Lower leg skin (tissue), 4 donors: ENCODE data around the gene TRIM29. TPM values are rescaled to one million over a fixed set of nuclear protein-coding genes. Genes with fewer than 3 reads are reported as not detected.
A peak's percentile ranks its signal among the peaks of the same experiment; 100 is the strongest.

ENCODE experiments used
- DNase-seq, 2 donors: peaks; one replicate each; pipeline ENCODE4 v3.0.0-alpha.2; 2019; ENCODE audit warnings: low spot score in 2 of 2
- H3K4me3 ChIP-seq: fragments of 200-600 bp; sonication (generic); 2 replicates; pipeline ENCODE4 v1.5.1; 2017; ENCODE audit warnings: mild to moderate bottlenecking, low read depth; ENCODE audit not compliant: poor library complexity, severe bottlenecking
- POLR2A ChIP-seq, 2 donors: fragments of 450-650 bp; IDR thresholded peaks; one replicate each; pipeline ENCODE4 v1.6.1; 2016 to 2017; ENCODE audit warnings: antibody characterized with exemption in 2 of 2, mild to moderate bottlenecking in 1 of 2, moderate library complexity in 1 of 2
- WGBS, 2 donors: methylation state at CpG; one replicate each; pipeline ENCODE4 v1.1.5; 2018; 5-methylcytosine and 5-hydroxymethylcytosine counted together
- intact Hi-C: fragments of 100-400 bp; cut with DNase I; formaldehyde crosslinking; loops from one replicate; pipeline ENCODE4 v1.15.0; 2023; ENCODE audit warnings: low total_unique reads
- total RNA-seq, 4 donors: library from RNA; depleted of rRNA; stranded (reverse); fragments of >200 nt; gene quantifications; one replicate each; pipeline ENCODE4 v1.1.0, GENCODE V29; 2016
- TF ChIP-seq, protein P1 (sequence below), 3 donors: fragments of 450-650 bp; IDR thresholded peaks; one replicate each; pipeline ENCODE4 v1.5.1; 2016; ENCODE audit warnings: antibody characterized with exemption in 3 of 3, mild to moderate bottlenecking in 3 of 3, moderate library complexity in 2 of 3

Gene TRIM29
- total RNA-seq, 4 donors from 2014 or later = 1,092 to 1,522 (median 1,226) TPM

DNA sequence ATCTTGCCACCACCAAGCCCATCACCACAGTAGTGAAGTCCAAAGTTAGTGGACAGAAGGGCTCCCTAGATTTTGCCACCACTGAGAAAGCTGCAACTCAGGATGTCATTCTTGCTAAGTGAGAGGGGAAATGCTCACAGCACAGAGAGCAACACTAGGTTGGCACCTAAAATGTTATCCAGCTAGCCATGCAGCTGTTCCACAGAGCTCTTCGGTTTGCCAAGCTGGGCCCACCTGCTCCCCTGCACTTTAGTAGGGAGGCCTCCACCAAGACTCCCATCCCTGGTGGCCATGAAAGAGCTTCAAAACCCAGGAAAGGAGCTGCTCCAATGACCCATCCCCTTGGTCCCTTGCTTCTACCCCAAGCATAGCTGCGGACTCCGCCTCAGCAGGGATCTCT lies 63.8 kb downstream of the TRIM29 start:
- 97 to 98% methylated on average over 3 of the region's 3 CpGs for WGBS, 2 donors

DNA sequence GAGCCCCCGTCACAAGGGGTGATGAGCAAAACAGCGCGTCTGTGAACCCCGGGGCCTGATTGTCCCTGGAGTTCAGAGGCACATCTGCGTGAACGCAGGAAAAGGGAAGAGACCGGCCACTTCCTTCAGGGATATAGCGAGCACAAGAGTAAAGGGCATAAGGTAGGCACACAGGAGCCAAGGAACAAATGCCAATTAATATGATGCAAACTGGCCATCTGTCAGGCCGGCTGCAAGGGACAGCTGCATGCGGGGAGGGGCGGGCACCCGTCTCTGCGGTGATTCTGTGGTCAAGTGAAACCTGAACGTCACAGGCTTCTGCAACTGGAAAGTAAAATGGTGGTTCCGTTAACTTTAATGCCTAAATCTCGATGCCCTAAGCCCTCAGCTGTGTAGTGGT lies 64.7 kb downstream of the TRIM29 start:
- WGBS, 2 donors = 79 to 83% methylated on average over 16 of the region's 16 CpGs
- intact Hi-C loops = no loop called here
- DNase-seq = no peak
- no peak overlapping the region for H3K4me3 ChIP-seq
- TF ChIP-seq POLR2A (IDR thresholded peaks at IDR 0.05) = no peak
- TF ChIP-seq, protein P1, sequence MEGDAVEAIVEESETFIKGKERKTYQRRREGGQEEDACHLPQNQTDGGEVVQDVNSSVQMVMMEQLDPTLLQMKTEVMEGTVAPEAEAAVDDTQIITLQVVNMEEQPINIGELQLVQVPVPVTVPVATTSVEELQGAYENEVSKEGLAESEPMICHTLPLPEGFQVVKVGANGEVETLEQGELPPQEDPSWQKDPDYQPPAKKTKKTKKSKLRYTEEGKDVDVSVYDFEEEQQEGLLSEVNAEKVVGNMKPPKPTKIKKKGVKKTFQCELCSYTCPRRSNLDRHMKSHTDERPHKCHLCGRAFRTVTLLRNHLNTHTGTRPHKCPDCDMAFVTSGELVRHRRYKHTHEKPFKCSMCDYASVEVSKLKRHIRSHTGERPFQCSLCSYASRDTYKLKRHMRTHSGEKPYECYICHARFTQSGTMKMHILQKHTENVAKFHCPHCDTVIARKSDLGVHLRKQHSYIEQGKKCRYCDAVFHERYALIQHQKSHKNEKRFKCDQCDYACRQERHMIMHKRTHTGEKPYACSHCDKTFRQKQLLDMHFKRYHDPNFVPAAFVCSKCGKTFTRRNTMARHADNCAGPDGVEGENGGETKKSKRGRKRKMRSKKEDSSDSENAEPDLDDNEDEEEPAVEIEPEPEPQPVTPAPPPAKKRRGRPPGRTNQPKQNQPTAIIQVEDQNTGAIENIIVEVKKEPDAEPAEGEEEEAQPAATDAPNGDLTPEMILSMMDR (IDR thresholded peaks at IDR 0.05) = no peak

More for the DNA sequence above, 63.8 kb downstream of the TRIM29 start:
- DNase-seq = no peak
- no peak overlapping the region for H3K4me3 ChIP-seq
- TF ChIP-seq, protein P1 (IDR thresholded peaks at IDR 0.05) = no peak
- TF ChIP-seq POLR2A (IDR thresholded peaks at IDR 0.05) = no peak
- intact Hi-C loops = no loop called here

DNA sequence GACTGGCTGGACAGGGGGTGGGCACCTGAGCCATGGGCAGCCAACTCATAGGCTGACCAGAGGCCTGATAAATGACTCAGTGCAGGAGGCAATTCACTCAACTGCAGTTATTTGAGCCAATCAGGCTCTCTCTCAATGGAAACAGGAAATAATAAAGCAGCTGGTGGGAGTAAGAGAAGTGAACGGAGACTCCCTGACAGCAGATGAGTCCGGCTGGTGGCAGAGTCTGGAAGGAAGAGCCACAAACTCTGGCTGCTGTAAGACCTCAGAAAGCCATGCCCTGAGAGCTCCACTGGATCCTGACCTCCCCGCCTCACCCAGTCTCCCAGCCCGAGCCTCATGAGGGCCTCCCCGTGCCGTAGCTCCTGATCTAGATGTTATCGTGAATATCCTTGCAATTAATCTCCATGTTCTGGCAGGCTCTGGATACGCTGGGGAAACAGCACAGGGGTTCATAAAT lies 69.8 kb downstream of the TRIM29 start:
- WGBS, 2 donors = 45 to 51% methylated on average over 8 of the region's 8 CpGs

DNA sequence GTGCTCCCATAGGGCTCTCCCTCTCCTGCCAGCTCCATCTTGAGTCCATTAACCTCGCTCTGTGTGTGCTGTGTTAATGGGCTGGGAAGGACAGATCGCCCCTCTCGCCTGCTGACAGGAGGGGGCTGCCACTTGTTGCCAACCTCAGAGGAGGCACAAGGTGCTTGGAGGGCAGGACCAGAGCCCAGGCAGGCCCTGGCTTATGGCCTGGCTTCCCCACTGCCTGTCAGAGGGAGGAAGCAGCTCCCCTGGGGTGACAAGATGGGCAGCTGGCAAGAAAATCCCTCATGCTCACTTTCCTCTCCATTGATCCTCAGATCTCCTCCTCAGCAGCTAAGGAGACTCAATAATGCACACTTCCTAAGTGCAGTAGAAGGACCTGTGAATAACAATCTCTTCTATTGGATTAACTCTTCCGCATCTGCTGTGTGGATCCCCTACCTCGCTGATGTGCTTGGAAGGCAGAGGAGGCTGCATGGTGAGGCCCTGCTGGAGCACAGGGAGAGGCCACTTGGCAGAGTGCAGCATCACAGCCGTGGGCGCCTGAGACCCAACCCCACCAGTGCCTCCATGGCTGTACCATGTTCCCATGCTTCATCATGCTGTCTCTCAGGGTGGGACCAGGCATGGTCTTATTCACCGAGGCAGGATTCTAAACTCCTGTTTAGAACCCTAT lies 70.3 kb downstream of the TRIM29 start:
- TF ChIP-seq POLR2A (IDR thresholded peaks at IDR 0.05) = no peak
- no peak overlapping the region for H3K4me3 ChIP-seq
- WGBS, 2 donors = 73 to 75% methylated on average over 8 of the region's 8 CpGs
- DNase-seq = peak in 1 of 2 donors; percentile 52
- intact Hi-C loops = no loop called here

More for the DNA sequence above, 69.8 kb downstream of the TRIM29 start:
- no peak for TF ChIP-seq POLR2A (IDR thresholded peaks at IDR 0.05)
- TF ChIP-seq, protein P1 (IDR thresholded peaks at IDR 0.05) = no peak
- intact Hi-C loops = no loop called here
- DNase-seq = peak in 1 of 2 donors; percentile 70
- no peak overlapping the region for H3K4me3 ChIP-seq

DNA sequence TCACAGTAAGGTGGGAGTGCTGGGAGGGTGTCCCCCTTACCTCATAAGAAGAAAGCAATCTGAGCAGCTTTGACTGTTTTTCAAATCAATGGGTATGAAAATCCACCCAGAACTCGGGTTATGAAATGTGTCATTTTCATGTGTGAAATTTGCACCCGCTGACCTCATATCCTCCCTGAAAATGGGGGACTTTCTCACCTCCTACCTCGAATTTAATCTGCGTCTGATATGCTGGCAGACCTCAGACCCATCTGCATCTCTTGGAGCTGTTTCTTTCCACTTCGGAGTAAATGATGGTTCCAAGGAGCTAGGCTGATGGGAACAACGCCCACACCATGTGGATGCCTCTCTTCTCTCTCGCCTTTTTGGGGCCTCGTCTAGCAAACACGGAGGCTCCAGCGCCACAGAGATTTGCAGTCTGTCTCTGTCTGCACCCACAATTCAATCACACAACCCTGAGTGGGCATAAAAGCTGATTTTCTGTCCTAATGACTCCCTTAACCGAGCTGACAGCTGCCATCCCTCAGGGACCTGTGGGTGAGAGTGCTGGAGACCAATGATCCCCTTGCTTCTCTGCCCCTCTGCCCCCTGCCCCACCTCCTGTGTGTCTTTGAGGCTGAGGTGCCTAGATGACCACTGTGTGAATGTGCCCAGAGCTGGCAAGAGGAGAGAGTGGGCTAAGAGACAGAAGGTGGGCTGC lies 71.0 kb downstream of the TRIM29 start:
- intact Hi-C loops = no loop called here
- DNase-seq = peak in 1 of 2 donors; percentile 37
- no peak overlapping the region for H3K4me3 ChIP-seq
- TF ChIP-seq POLR2A (IDR thresholded peaks at IDR 0.05) = no peak
- TF ChIP-seq, protein P1 (IDR thresholded peaks at IDR 0.05) = no peak
- 82 to 87% methylated on average over 11 of the region's 11 CpGs for WGBS, 2 donors

DNA sequence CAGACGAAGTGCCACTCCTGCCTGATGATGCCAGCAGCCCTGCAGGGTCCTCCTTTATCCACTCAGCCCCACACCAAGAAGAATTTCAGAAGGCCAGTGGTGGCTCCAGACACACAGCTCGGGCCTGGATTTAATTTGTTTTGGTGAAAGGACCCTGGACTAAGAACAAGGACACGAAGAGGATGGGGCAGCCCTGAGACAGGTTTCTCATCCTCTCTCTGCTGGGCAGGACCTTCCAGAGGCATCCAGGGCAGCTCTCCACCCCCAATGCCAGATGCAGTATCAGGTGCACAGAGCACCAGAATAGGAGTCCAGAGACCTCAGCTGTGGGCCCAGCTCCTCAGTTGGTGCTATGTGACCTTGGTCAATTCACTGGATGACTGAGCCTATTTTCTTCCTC lies 72.0 kb downstream of the TRIM29 start:
- TF ChIP-seq POLR2A (IDR thresholded peaks at IDR 0.05) = no peak
- TF ChIP-seq, protein P1 (IDR thresholded peaks at IDR 0.05) = no peak
- H3K4me3 ChIP-seq = no peak overlapping the region
- intact Hi-C loops = no loop called here
- 81 to 83% methylated on average over 3 of the region's 3 CpGs for whole genome bisulfite sequencing, 2 donors
- DNase-seq = peak in 1 of 2 donors; percentile 54
